Measurements from ENCODE around the gene RBM8A.

GRCh38 chr1:145901312-145902021 is 25.8 kb downstream of the RBM8A start:
- no peak; the same call in 1 of the 2 replicates for TF ChIP-seq CTCF (IDR thresholded peaks at IDR 0.05)
- TF ChIP-seq YY1 (IDR thresholded peaks at IDR 0.05; ENCODE audit: low read depth): no peak
- TF ChIP-seq NRF1 (IDR thresholded peaks at IDR 0.05; ENCODE audit: low read depth, low read length): no peak
- TF ChIP-seq FOXJ3 (CRISPR knock-in tag; IDR thresholded peaks at IDR 0.05): no peak
- no peak for TF ChIP-seq MXI1 (IDR thresholded peaks at IDR 0.05; ENCODE audit: low read depth, low read length)
- TF ChIP-seq USF2 (IDR thresholded peaks at IDR 0.05; ENCODE audit: borderline replicate concordance, low read depth, low read length): no peak
- no peak for TF ChIP-seq RAD21 (IDR thresholded peaks at IDR 0.05; ENCODE audit: low read length)
- no peak for TF ChIP-seq CHD2 (IDR thresholded peaks at IDR 0.05; ENCODE audit: low read length, partially characterized antibody)

Data from SK-N-SH (cell line).